GM21576 (cell line): ENCODE data around the gene ARR3.
A peak's percentile ranks its signal among the peaks of the same experiment; 100 is the strongest.
"Not testable (repeated sequence)": the region's sequence is repeated elsewhere in the genome, so short reads cannot be mapped to it uniquely, and the experiment has no call there.

ENCODE experiments used
- ATAC-seq: cut with Tn5 transposase; IDR thresholded peaks from one replicate; pipeline ENCODE4 v1.9.1; 2021; ENCODE audit warnings: mild to moderate bottlenecking, moderate library complexity; ENCODE audit not compliant: unreplicated experiment

Gene ARR3

GRCh38 chrX:70279081-70279480 lies 10.9 kb downstream of the ARR3 start:
- no peak for ATAC-seq

- ATAC-seq = no peak
Observed at GRCh38 chrX:70280573-70280972, 12.4 kb downstream of the ARR3 start.

DNA sequence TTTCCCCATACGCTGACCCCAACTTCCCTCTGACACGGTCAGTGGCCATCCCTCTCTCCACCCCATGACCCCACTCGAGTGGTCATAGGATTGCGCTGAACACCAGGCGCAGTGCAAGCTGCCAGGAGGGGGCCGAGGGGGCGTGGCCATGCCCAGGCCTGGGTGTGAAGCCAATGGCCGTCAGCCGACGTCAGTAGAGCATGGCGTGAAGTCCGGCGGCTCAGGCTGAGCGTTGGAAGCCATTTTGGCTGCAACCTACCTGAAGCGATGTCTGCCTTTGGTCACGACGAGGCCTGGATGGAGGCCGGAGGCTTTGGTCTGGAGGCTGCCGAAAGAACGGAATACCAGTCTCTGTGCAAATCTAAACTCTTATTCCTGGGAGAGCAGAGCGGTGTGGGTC lies 13.8 kb downstream of the ARR3 start, which contains the start of gene RAB41:
Gene RAB41, plus strand, starts transcription at position 222 of the 400 bp plus-strand sequence. Its CDS starts 46 bp downstream, at position 268.
- no peak for ATAC-seq

GRCh38 chrX:70289168-70289792 lies 21.1 kb downstream of the ARR3 start:
- ATAC-seq = no peak

- peak; percentile 94 for ATAC-seq
Observed at GRCh38 chrX:70289793-70290770, 21.9 kb downstream of the ARR3 start, which contains the start of the genes KIF4A and PDZD11. Gene KIF4A (plus strand): TSS chrX:70290104. CDS start chrX:70290459, 355 bp downstream. Gene PDZD11 (minus strand): TSS chrX:70289927. CDS start chrX:70289341, 586 bp downstream.

DNA sequence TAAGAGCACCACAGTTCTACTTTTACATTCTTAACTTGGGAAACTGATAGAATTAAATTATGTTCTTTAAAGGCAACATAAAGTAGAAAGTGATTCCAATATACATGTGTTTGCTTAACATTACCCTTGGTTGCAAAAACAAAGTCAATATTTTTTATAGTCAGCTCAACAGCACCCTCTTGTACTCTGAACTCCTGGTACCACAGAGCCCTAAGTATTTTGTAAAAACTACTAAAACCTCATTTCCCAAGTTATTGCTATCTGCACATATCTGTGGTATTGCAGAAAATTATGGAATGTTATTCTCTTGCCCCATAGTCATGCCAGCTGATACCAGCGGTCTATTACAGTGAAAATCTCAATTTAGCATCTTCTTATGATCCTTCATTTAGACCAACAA lies 24.7 kb downstream of the ARR3 start:
- ATAC-seq = no peak

DNA sequence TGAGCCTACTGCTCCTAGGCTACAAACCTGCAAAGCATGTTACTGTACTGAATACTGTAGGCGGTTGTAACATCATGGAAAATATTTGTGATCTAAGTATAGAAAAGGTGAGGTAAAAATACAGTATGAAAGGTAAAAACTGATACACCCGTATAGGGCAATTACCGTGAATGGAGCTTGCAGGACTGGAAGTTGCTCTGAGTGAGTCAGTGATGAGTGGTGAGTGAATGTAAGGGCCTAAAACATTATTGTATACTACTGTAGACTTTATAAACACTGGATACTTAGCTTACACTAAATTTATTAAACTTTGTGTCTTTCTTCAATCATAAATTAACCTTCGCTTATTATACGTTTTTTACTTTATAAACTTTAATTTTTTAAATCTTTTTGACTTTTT lies 25.5 kb downstream of the ARR3 start:
- no peak for ATAC-seq

- no peak for ATAC-seq
Observed at GRCh38 chrX:70301716-70302115, 33.6 kb downstream of the ARR3 start.

GRCh38 chrX:70313503-70313902 lies 45.4 kb downstream of the ARR3 start:
- no peak for ATAC-seq

- no peak for ATAC-seq
Observed at GRCh38 chrX:70322784-70323183, 54.6 kb downstream of the ARR3 start.

DNA sequence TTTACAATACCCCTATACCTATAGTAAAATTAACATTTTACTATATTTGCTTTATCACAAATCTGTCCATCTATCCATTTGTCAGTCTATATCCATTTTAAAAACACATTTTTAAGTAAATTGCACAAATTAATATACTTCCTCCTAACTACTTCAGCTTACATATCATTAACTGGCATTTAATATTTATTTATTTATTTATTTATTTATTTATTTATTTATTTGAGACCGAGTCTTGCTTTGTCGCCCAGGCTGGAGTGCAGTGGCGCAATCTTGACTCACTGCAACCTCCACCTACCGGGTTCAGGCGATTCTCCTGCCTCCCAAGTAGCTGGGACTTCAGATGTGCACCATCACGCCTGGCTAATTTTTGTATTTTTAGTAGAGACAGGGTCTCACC lies 55.5 kb downstream of the ARR3 start:
- ATAC-seq = not testable (repeated sequence)

DNA sequence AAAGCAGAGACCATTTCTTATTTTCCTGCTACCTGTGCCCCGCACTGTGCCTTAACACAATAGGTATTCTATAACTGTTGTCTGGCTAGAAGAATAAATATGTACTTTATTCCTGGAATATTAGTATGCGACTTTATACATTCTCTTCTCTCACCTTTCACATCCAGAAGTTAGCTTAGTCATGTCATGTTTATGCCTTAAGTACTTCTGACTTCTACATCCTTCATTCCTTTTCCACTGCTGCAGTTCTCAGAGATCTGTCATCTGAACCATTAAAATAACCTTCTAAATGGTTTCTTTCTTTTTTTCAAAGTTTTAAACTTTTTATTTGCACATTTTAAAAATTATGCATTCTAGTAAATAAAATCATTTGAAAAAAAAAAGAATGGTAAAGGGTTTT lies 56.2 kb downstream of the ARR3 start:
- no peak for ATAC-seq

GRCh38 chrX:70331161-70331560 lies 63.0 kb downstream of the ARR3 start:
- ATAC-seq = no peak
